Activated CD4-positive, CD25-positive, alpha-beta regulatory T cell treated with anti-CD3 and anti-CD28 coated beads, Interleukin-2, amount 50 U/mL, for 72 hours (primary cell): ENCODE results near the gene FAIM2.
"Not testable (repeated sequence)": the region's sequence is repeated elsewhere in the genome, so short reads cannot be mapped to it uniquely, and the experiment has no call there.

ENCODE experiments used
- DNase-seq: peaks from one replicate; pipeline ENCODE4 v3.0.0; 2021

Gene FAIM2

DNA sequence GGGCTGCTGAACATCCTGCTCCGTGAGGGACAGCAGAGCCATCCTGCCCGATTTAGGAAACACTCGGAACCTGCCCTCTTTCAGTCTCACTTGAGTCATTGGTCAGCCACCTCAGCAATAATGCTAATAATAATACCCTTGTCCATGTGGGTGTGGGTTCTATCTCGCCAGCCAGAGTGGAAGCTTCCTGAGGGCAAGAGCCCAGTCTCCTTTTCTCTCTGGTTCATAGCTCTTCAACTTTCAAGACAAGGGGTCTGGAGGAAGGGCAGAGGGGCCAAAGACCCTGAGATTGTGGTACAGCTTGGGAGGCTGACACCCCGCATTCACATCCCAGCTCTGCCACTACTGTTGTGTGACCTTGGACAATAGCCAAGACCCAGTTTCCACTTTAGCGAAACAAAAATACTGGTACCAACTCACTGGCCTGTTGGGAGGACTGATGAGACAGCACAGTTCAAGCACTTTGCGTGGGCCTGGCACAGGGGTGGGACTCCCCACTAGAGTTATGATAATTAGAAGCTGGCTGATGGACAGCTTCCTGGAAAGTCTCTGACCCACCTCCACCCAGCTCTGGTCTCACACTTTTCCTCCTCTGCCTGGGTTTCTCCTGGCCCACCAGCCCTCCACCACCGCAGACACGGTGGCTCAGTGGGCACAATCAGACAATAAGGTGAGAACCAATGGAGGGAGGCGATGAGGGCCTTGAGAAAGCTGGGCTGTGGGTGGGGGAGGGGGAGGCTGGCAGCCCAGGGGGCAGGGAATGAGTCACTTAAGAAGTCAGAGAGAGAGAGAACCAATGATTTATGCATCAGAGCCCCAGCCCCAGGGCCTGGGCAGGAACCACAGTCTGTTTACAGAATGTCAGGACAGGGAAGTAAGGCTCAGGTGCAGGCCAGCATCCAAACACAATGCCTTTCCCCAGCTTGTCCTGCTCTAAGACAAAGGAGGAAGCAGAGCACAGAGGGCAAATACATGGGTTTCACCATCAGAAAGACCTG is 9.6 kb downstream of the FAIM2 start:
- no peak for DNase-seq

DNA sequence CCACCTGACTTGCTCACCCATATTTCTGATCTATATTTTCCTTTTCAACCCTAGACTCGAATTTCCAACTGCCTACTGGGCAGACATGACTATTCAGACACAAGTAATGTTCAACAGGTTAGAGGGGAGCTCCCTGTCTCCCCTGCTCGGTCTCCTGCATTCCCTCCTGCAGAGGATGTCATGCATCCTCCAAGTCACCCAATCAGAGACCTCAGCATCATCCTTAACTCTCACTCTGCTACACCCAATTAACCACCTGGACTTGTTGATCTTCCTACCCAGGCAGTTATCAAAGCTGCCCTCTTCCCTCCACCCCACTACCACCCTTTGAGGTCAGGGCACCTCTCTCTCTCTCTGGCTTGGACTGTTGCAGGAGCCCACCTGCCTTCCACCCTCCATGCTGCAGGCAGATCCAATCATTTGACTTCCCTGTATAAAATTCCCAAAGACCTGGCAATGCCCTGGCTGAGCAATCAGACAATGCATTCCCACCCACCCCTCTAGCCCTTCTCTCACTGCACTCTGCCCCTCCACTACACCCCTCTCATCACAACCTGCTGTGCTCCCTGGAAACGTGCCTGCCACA is 10.9 kb downstream of the FAIM2 start:
- DNase-seq: no peak

- no peak for DNase-seq
These were observed 11.5 kb downstream of the FAIM2 start for GRCh38 chr12:49892084-49892731.

- DNase-seq: no peak
These were observed 12.2 kb downstream of the FAIM2 start for GRCh38 chr12:49891476-49891875.

DNA sequence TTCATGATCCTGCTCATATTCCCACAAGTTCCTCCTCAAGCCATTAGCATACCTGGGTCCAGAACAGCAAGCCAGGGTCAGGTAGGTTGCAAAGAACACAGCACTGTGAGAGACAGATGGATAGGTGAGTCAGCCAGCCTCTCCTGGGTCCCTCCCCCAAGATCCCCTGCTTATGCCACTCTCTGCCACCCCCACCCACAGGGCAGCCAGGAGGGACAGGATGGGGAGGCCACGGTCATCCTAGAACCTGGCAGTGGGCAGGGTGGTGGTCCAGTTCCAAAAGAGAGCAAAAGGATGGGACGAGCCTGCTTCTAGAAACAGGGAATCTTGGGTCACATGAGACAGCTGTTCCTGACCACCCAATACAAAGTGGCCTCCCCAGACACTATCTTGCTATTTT is 12.7 kb downstream of the FAIM2 start:
- DNase-seq: no peak

GRCh38 chr12:49890096-49890461 is 13.6 kb downstream of the FAIM2 start:
- DNase-seq: no peak

DNA sequence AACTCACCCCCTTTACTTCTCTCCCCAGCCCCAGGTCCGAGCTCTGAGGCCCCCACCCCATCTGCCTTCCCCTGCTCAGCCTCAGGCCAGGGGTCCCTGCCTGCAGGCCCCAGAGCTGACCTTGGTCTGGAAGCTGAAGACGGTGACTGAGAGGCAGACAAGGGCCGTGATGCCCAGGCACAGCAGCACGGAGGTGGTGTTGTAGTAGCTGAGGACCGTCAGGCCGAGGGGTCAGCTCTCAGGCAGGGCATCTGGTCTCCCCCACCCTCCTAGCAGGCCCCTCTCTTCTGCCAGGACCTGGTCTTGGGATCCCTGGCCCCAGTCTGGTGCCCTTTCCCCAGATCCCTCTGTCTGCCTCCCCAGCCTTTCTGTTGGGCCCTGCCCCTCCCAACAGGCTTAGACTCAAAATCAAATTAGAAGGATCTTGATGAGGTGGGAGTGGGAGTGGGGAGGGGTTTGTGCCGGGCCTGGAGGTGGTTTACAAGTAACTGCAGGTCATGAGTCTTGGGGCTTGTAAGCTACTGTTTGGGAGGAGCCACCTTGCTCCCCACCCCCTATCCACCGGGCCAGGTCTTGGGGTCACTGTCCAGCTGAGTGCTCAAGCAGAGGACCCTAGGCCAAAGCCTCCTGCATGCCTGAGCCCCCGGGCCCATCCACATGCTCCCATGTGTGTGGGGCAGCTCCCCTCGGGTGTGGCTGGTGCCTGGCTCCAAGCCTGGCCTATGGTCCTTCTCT is 14.2 kb downstream of the FAIM2 start:
- no peak for DNase-seq

- DNase-seq: no peak
These were observed 15.1 kb downstream of the FAIM2 start for GRCh38 chr12:49888461-49889151.

DNA sequence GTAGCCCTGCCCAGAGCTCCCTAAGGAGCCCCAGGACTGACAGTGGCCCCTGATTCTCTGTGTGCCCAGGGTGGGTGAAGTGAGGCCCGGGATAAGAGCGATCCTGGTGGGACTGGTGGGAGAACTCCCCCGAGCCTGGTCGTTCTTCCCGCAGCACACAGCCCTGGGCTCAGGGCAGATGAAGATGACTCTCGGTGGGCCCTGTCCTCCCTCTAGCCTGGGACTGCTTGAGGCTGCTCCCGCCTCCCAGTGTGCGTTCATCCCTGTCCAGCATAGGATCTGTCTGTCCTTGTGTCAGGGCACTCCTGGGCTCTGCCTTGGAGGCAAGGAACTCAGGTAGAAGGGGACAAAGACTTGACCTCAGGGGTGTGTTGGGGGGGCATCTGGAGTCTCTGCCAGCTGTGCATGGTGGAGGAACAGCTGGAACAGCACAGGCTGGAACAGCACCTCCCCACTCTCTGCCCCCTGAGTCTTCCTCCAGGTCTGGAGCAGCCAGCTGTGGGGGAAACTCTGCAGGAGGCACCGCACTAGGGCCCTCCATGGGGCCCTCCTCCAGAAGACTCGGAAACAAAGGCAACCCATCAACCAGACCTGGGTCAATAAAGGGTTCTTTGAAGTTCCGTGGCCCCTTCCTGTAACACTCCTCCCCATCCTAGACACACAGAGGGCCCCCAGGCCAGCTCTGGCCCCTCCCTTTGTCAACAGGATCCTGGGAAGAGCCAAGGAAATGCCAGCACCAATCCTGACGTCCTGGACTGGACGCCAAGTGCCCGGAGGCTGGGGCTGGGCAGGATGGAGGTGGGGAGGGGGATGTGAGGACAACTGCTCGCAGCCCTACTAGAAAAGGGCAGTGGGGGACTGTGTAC is 15.9 kb downstream of the FAIM2 start:
- no peak for DNase-seq

DNA sequence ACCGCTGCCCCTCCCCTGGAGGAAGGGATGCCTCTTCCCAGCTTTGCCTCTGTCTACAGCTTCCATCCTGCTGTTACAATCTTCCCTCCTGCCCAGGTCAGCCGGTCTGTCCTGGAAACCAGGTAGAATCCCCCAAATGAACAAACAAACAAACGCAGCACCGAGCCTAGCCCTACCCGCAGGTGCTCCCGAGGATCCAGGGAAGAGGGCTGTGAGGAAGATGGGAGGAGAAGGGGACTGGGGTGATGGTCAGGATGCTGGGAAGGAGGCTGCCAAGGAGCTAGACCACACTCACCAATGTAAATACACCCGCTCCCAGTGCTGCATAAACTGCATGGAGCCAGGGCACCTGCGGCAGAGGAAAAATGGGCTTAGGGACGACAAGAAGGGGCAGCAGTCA is 16.6 kb downstream of the FAIM2 start:
- no peak for DNase-seq

GRCh38 chr12:49885663-49886461 is 17.8 kb downstream of the FAIM2 start:
- no peak for DNase-seq

GRCh38 chr12:49885118-49885517 is 18.6 kb downstream of the FAIM2 start:
- no peak for DNase-seq

- DNase-seq: no peak
These were observed 20.7 kb downstream of the FAIM2 start for GRCh38 chr12:49882851-49883464.

DNA sequence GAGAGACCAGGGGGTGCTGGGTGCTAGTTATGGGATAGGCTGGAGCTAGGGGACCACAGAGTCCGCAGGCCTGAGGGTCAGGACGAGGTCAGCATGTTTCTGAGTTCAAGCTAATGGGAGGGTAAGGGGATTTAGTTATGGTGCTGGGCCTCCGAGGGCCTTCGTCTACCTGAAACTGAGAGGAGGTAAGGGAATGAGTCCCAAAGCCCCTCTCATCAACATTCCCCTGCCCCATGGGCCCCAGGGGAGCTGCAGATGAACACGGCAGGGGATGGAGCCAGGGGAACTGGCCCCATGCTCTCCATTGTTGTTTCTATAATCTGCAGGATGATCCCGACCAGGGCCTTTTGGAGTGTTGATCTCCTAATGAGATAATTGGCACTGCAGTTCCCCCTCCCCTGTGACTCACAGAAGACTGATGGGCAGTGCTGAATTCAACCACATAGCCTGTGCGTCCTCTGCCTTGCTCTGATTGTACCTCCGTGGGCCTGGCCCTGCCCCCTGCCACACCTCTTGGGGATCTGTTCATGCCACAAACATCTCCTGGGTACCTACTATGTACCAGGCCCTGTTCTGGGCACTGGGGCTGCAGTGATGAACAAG is 21.4 kb downstream of the FAIM2 start:
- no peak for DNase-seq

DNA sequence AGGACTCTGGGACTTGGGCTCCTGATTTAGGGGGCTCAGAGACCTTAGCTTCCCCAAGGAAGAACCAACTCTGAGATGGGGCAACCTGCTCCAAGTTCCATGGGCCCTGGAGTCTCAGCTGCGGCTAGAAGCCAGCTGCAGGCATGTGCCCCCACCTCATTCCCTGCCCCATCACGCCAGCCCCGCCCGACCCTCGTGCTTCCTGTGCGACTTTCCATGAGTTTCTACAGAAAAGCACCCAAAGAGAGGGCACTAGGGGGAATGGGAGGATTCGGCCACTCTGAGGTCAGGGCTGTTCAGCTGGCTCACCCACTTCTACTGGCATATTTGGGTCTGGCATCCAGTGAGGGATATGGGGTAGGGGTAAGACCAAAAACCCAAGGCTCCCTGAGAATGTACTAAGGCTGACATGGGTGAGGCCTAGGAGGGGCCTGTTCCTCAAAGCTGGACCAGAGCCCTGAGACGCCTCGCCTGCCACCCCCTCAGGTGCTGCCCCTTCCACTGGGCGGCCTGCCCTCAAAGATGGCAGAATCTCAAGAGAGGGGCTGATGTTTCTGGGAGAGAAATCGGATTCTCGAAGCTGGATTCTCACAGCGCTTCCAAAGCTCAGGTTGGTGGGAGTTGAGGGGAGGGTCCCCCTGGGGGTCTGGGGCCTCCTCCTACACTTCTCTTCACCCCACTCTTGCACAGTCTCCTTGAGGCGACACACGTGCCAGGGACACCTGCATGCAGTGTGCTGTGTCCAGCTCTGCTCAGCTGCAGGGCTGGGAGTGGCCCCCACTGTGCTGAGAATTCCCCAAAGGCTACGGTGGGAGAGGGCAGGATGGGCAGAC is 22.1 kb downstream of the FAIM2 start:
- no peak for DNase-seq

- no peak for DNase-seq
These were observed 22.8 kb downstream of the FAIM2 start for GRCh38 chr12:49880756-49881414.

GRCh38 chr12:49879065-49879464 is 24.6 kb downstream of the FAIM2 start:
- not testable (repeated sequence) for DNase-seq

GRCh38 chr12:49878021-49878420 is 25.7 kb downstream of the FAIM2 start:
- DNase-seq: no peak
